Fibroblast of peridontal ligament (primary cell): ENCODE measurements around the gene MOGAT3.

Source experiments
- DNase-seq: peaks from one replicate; pipeline ENCODE4 v3.0.0-alpha.2; 2010; ENCODE audit errors: extremely low read depth

MOGAT3 gene, protein sequence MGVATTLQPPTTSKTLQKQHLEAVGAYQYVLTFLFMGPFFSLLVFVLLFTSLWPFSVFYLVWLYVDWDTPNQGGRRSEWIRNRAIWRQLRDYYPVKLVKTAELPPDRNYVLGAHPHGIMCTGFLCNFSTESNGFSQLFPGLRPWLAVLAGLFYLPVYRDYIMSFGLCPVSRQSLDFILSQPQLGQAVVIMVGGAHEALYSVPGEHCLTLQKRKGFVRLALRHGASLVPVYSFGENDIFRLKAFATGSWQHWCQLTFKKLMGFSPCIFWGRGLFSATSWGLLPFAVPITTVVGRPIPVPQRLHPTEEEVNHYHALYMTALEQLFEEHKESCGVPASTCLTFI

DNA sequence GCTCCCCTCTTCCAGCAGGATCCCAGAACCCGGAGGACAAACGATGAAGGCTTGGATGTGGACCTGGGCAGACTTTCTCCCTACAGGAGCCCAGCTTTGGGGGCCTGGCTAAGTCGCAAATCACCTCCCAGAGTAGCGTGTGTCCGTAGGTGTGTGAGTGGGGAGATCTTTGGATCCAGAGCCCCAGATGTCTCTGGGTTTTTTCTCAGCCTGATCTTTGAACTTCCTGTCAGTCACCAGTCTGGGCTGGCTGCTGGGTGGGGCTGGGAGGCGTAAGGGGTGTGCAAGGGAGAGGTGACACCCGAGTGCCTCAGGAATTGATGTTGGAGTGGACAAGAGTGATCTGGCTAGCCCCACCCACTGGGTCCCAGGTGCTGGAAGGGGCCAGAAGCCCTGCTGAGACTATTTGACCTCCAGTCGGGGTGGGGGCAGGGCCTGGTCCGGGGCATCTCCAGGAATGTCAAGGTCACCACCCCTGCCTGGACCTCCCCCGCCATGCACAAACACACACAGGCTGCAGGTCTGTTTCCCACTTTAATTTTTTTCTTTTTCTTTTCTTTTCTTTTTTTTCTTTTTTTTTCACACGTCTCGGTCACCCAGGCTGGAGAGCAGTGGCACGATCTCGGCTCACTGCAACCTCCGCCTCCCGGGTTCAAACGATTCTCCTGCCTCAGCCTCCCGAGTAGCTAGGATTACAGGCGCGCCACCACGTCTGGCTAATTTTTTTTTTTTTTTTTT, at the start of gene MOGAT3:
Gene MOGAT3, minus strand, starts transcription at position 175 of the 738 bp plus-strand sequence. CDS start 182 bp downstream, outside the sequence.
- DNase-seq, result no peak

DNA sequence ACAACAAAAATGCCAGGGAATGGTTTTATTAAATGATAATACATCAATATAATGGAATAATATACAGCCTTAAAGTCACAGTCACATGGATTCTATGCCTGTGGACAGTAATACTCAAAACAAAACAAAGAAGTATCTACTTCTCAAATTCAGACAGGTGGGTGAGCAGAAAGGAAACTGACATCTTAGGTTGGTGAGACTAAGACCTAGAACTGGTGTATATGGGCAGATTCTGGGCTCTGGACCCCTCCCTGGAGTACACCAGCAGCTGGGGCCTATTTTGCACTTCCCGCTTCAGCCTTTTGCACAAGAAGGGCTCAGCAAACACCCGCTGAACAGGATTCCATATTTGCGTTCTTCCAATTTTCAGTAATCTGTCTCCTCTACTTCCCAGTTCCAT, 49.5 kb upstream of the MOGAT3 start:
- no peak for DNase-seq

DNA sequence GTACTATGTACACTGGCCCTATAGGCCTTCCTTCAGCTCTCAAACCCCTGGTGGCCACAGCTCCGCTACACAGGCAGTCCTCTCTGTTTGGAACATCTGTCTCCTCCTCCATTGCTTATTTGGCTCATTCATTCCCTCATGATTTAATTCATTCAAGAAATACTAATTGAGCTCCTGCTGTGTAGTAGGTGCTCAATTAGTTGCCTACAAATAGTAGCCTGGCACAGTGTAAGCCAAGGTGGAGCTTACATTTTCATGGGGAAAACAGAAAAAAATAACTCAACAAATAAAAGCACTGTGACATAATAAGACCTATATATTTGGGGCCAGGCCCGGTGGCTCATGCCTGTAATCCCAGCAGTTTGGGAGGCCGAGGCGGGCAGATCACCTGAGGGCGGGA, 47.4 kb upstream of the MOGAT3 start:
- no peak for DNase-seq

DNA sequence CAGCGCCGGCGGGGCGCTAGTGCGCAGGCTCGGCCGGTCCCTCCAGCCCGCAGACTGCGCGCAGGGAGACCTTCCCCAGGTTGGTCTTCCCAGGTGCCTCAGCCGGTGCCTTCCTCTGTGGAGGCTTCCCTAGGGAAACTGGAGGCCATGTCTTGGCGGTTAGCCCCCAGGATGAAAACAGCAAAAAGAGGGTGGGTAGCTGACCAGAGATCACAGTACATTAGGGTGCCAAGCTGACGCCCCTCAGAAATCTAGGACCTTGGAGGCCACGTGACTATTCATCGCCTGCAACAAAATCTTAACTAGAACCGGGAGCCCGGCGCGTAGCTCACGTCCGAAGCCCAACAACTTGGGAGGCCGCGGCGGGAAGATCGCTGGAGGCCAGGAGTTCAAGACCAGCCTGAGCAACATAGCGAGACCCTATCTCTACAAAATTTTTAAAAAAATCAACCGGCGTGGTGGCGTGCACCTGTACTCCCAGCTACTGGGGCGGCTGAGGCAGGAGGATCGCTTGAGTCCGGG, 44.4 kb upstream of the MOGAT3 start:
- no peak for DNase-seq

DNA sequence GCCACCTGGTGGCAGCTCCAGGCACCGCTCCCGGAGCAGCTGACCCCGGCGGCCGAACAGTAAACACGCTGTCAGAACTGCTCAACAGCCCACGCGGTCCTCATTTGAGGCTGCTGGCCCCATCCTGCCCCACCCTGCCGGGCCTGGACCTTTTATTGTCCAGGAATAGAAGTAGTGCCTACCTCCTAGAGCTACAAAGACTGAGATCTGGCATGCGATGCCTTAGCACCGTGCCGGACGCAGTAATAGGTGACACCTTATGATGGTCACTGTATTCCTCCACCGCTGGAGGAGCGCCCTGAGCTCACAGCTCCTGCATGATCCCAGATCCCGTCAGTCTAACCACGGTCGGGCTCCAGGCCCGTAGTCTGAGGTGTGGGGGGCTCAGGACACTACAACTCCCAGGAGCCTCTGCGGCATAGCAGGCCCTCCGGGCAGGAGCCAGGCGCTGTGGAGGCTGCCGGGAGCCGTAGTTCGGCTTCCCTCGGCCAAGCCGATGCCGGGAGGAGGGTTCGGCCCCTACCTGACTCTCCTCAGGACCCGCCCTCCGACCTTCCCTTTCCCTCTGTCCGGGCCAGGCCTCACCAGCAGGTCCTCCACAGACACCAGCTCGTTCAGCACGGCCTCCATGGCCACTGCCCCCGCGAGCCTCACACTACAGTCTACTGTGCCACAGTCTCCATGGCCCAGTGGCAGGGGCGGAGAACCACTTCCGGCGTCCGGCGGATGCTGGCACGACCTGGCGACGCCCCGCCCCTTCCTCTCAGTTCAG, 43.7 kb upstream of the MOGAT3 start, which contains the start of gene FIS1:
Gene FIS1, minus strand, starts transcription at position 707 of the 772 bp plus-strand sequence. Its CDS starts 77 bp downstream, at position 630.
- DNase-seq, result peak; percentile 79

DNA sequence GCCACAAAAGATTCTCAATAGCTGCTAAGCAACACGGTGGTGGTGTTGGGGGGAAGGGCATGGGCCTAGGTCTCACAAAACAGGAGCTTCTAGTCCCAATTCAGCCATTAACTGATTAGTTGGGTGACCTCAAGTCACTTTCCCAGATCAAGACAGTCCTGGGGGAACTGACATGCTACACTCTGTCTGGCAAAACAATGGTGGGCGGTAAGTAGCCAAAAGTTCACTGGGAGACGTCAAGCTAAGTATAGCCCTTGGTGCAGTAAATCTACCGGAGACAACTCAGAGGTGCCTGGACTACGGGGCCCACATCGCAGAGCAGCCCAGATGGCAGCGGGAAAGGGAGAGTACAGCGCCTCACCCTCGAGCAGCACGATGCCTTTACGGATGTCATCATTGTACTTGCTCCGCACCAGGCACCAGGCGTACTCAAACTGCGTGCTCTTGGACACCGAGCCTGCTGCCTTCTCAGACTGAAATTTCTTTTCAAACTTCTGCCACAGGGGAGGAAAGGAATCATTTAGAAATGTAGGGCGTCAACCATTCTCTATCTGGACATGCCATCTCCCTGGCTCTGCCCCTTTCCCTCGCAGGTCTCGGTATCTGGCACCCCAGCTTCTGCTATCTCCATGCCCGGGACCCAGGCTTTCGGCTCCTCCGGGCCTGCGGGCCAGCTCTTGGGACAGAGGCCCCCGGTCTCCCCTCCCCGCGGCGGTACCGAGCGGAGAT, 43.0 kb upstream of the MOGAT3 start:
- peak; percentile 35 for DNase-seq

DNA sequence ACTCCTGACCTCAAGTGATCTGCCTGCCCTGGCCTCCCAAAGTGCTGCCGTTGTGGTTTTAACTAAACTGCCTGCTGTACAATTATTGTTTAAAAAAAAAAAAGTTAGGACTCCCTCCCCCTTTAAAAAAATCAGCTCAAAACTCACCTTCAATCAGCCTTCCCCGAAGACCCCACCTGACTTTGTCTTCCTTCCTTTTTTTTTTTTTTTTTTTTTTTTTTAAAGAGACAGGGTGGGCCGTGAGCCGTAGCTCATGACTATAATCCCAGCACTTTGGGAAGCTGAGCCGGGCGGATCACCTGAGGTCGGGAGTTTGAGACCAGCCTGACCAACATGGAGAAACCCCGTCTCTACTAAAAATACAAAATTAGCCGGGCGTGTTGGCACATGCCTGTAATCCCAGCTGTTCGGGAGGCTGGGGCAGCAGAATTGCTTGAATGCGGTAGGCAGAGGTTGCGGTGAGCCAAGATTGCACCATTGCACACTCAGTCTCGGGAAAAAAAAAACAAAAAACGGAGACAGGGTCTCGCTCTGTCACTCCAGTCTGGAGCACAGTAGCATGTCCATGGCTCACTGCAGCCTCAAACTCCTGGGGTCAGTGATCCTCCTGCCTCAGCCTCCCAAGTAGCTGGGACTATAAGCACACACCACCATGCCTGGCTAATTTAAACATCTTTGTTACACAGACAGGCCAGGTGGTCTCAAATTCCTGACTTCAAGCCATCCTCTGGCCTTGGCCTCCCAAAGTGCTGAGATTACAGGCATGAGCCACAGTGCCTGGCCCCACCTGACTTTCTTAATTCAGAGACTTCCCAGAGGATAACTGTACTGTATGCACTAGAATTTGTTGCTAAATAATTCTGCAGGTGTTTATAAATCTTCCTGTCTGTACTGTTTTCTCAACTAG, 40.9 kb upstream of the MOGAT3 start:
- DNase-seq, result no peak

DNA sequence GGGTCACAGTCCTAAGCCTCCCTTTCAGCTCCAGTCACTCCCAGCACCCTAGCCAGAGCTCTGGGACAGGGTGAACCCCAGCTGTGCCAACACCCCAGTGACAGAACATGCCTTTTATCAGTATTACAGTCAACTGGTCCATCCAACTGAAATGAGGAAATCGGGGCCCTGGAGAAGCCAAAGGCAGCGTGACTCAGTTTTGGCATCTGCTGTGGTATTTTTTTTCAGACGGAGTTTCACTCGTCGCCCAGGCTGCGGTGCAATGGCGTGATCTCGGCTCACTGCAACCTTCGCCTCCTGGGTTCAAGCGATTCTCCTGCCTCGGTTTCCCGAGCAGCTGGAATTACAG, 40.2 kb upstream of the MOGAT3 start:
- no peak for DNase-seq

DNA sequence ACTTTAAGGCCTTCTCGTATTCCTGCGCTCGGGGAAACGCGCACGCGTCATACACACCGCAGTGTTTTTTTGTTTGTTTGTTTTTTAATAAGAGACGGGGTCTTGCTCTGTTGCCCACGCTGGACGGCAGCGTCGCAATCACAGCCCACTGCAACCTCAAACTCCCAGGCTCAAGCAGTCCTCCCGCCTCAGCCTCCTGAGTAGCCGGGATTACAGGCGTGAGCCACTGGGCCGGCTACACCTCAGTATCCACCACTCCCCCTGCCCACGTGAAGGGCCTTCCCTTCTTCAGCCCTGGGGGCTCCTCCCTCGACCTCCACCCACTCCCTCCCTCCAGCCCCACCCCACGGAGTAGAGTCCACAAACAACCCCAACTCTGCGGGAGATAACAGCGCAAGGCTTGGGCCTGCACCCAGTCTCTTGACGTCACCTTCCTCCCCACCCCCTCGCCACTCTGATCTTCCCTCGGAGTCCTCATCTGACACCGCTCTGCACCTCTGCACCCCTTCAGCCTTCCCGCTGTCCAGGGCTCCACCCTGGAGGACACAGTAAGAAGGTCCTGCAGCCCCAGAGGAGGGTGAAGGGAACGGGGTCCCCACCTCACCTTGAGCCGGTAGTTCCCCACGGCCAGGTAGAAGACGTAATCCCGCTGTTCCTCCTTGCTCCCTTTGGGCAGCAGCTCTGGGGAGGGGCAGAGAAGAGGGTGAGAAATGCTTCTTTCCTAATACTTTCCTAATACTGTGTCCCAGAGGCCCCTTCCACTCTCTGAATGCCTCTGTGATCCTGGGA, 39.6 kb upstream of the MOGAT3 start:
- DNase-seq, result no peak

DNA sequence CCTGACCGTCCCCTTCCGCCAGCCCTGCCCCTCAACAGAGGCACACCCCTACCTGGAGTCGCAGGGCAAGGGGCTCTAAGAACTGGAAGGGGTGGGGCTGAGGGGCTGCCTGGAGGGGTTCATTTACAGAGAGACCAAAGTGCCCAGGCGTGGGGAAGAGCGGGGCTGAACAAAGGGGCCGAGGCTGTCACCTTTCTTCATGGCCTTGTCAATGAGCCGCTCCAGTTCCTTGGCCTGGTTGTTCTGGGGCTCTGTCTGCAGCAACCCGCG, 39.0 kb upstream of the MOGAT3 start:
- DNase-seq, result no peak

DNA sequence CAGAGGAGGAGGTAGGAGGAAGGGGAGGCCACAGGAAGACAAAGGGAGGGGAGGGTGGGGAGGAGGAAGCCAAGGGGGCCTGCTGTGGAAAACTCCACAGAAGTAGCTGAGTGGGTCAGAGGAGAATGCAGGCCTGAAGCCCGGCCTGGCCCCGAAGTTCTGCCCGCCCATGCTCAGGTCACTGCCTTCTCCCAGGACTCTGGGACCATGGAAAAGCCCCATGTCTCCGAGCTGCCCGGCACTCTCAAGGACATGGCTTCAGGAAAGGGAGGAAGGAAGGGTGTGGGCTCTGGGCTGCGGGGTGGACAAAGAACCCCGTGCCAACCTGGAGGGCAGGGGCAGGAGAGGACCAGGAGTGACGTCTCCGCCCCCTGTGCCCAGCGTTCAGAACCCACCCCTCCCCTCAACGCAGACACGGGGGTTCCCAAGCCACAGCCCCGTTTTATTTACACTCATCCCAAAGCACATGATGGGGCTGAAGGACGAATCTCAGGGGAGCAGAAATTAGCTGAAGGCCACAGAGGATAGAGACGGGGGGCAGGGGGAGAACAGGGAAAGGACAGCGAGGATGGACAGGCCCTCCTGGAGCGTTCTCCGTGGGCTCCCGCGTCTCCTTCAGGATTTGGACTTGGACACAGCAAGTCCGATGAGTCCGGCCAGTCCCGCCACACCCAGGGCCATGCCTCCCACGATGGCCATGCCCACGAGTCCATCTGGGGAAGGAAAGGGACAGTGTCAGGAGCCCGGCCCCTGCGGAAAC, 38.5 kb upstream of the MOGAT3 start:
- no peak for DNase-seq

DNA sequence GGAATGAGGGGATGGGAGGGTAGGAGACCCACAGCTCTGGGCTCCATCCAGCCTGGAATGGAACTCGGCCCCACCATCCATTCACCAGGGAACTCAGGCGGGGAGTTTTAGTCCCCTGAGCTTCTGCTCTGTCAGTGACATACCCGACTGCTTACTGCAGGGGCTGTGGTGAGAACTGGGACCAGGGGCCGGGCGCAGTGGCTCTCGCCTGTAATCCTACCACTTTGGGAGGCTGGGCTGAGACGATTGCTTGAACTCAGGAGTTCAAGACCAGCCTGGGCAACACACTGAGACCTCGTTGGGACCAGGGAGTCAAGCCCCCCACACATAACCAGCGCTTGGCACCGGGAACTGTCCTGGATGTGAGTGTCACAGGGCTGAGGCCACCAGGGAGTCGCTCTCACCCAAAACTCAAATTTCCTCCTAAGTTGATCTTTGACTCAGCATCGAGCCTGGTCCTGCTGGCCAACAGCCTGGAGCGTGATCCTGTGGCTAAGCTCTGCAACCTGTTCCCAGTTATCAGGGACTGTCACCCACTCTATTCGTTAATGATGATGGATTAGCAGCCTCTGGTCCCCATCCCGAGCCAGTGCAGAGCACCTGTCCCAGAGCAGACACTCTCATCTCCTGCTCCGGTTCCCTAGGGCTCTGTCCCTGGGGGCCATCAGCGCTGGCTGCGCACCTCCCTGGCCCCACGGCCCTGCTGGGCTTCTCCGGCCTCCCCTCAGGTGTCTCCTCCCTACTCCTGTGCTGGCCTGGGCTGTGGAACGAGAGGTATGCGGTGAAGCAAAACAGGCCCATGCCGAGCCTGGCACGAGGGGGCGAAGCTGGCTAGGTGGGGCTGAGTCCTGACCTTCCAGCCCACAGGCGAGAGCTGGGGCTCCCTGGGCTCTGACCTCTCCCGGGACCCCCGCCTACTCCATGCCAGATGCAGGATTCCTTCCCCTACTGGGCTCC, 37.7 kb upstream of the MOGAT3 start:
- DNase-seq, result no peak

DNA sequence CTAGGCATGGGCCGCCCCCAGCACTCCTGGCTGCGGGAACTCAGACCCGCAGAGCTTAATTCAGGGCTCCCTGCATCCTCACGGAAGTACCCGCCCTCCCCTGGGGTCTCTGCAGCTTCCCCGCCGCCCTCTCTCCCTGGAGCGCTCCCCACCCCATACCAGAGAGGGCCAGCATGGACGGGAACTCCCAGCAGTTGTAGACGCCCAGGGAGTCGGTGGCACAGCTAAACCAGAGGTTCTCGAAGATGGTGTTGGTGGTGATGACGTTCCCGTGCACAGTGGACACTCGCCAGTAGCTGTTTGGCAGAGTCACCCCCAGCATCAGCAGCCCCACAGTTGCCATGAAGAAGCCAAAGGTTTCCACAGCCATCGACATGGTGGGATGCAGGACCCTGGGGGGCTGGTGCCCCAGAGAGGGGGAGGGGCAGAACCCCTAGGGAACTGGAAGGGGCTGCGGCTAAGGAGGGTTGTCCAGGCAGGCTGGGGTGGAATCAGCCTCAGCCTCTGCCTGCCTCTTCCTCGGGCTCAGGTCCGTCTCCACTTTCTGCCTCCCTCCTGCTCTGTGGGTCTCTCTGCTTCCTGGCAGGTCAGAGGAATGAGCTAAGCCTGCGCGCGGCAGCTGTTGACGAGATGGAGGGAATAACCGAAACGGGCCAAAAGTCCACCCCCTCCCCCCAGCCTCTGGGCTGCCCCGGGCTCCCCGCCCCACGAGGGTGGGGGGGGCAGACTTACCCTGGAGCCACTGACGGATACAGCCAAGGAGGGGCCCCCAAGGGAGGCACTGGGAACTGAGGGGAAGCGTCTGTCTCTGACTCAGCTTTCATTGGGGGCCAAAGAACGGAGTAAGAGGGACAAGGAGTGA, 36.6 kb upstream of the MOGAT3 start, which contains the start of gene CLDN15:
Gene CLDN15, minus strand, starts transcription at position 597 of the 862 bp plus-strand sequence. Its CDS starts 221 bp downstream, at position 376.
- peak; percentile 13 for DNase-seq

DNA sequence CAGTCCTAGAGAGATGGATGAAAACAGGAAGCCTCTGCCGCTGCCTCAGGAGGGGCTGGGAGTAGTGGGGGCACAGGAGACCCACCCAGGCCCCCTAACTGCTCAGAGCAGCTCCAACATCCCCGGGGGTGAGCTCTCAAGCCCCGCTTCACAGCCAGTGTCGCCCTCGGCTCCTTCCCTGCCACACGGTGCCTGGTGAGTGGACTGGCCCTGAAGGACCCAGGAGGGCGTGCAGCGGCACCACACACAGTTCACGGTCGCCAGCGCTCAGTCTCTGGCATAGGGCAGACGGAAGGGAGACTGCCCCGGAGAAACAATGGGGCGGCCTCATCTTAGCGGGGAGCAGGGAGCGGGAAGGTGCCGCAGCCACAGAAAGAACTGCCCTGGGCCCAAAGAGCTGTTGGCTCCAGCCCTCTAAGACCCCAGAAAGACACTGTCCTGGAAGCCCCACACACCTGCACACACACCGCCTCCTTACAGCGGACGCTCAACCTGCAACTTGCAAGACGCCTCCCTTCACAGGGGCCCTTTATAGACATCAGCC, 35.5 kb upstream of the MOGAT3 start:
- no peak for DNase-seq

DNA sequence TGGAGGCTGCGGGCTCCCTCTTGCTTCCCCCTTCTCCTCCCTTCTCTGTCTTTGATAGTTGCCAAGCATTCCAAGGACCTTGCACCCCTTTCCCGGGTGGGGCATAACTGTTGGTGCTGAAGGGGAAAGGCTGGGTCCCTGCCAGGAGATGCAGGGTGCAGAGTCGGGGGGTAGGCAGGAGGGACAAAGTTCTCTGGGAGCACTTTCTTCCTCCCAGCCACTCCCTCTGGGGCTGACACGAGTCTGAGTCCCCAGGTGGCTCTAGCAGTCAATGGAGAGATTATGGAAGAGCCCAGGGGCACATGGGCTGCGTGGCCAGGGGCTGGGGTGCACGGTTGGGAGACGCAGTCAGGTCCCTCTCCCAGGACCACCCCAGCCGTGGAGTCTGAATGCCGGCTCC, 34.7 kb upstream of the MOGAT3 start:
- no peak for DNase-seq

DNA sequence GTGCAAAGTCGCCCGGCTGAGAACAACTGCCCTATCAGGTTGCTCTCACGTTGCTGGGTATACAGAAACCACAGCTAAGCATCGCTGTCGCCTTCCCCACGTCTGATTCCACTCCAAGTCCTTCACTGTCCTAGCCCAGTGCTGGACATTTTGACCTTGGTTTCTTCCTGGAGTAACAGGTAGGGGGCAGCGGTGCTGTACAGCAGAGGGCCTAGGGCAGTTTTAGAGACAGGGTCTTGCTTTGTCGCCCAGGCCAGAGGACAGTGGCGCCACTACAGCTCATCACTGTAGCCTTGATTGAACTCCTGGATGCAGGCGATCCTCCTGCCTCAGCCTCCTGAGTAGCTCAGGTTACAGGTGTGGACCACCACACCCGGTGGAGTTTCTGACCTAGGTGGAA, 34.2 kb upstream of the MOGAT3 start:
- DNase-seq, result no peak

DNA sequence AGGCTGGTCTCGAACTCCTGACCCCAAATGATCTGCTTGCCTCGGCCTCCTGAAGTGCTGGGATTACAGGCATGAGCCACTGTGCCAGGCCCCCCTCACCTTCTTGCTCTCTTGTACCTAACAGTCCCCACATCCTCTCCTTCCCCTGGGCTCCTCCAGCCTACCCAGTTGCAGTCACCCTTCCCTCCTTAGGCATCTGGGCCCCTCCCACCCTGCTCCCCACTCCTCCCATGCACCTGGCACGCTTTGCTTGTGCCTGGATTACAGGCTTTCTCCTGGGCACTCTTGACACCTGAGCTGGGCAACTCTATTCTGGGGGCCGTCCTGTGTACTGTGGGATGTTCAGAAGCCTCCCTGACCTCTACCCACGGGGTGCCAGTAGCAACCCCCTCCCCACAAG, 33.8 kb upstream of the MOGAT3 start:
- DNase-seq, result no peak
